Immature natural killer cell (primary cell): ENCODE measurements around the gene SPANXN2. TPM values are rescaled to one million over a fixed set of nuclear protein-coding genes. Genes with fewer than 3 reads are reported as not detected.
"Not testable (repeated sequence)": the region's sequence is repeated elsewhere in the genome, so short reads cannot be mapped to it uniquely, and the experiment has no call there.

Experiments
- DNase-seq, 3 donors: peaks; one replicate each; pipeline ENCODE4 v3.0.0; 2022; ENCODE audit warnings: mixed read lengths in 1 of 3
- H3K27ac Mint-ChIP-seq, 6 donors: one replicate each; pipeline ENCODE4 v1.8.0; 2020; ENCODE audit warnings: mixed read lengths in 6 of 6, mild to moderate bottlenecking in 5 of 6, inconsistent platforms in 4 of 6, moderate library complexity in 3 of 6
- H3K27me3 Mint-ChIP-seq, 3 donors: one replicate each; pipeline ENCODE4 v1.8.0; 2020 to 2021; ENCODE audit warnings: low read depth in 3 of 3, mild to moderate bottlenecking in 3 of 3, mixed read lengths in 3 of 3, moderate library complexity in 3 of 3, inconsistent platforms in 1 of 3
- H3K36me3 Mint-ChIP-seq, 3 donors: one replicate each; pipeline ENCODE4 v1.8.0; 2020; ENCODE audit warnings: mixed read lengths in 3 of 3, inconsistent platforms in 2 of 3, mild to moderate bottlenecking in 2 of 3
- H3K4me1 Mint-ChIP-seq, 2 donors: one replicate each; pipeline ENCODE4 v1.8.0; 2020; ENCODE audit warnings: inconsistent platforms in 2 of 2, mild to moderate bottlenecking in 2 of 2, mixed read lengths in 2 of 2, moderate library complexity in 1 of 2
- H3K4me3 Mint-ChIP-seq, 5 donors: one replicate each; pipeline ENCODE4 v1.8.0; 2020; ENCODE audit warnings: mild to moderate bottlenecking in 5 of 5, mixed read lengths in 5 of 5, inconsistent platforms in 3 of 5, moderate library complexity in 3 of 5
- H3K9me3 Mint-ChIP-seq, 6 donors: one replicate each; pipeline ENCODE4 v1.8.0; 2020; ENCODE audit warnings: mild to moderate bottlenecking in 6 of 6, mixed read lengths in 6 of 6, inconsistent platforms in 4 of 6, moderate library complexity in 3 of 6
- polyA plus RNA-seq, 3 donors: library from polyadenylated mRNA; unstranded; fragments of 300-500 nt; fragmentation: Illumina TruSeq; gene quantifications; one replicate each; pipeline ENCODE4 v1.2.3, GENCODE V29; 2021

Gene SPANXN2, protein sequence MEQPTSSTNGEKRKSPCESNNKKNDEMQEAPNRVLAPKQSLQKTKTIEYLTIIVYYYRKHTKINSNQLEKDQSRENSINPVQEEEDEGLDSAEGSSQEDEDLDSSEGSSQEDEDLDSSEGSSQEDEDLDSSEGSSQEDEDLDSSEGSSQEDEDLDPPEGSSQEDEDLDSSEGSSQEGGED
- not detected for polyA plus RNA-seq

DNA sequence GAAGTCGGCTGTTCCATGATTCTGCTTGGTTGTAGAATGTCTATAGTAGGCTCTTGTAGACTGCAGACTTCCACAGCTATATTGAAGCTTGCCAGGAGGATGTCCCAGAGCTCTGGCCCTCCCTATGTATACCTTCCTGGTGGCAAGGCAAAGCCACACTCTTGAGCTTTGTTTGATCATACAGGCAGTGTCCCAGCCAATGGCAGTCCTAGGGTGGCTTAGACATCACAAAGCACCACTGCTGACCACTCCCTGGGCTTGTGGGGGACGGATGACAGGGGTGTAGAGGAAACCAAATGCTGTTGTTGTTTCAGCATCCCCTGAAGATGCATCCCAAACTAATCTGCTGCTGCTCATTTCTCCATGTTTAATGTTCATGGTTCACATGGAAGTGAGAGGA is at the start of gene SPANXN2:
SPANXN2 (minus strand) TSS at position 101 of the 400 bp plus-strand sequence; CDS start at position 17, 84 bp downstream.
- not testable (repeated sequence) for DNase-seq, H3K4me3 Mint-ChIP-seq, H3K27ac Mint-ChIP-seq, H3K36me3 Mint-ChIP-seq, H3K27me3 Mint-ChIP-seq, H3K4me1 Mint-ChIP-seq
- peaks cover 4 to 17% (median 11%) of the 10 kb centered on the region in 6 donors for H3K9me3 Mint-ChIP-seq

DNA sequence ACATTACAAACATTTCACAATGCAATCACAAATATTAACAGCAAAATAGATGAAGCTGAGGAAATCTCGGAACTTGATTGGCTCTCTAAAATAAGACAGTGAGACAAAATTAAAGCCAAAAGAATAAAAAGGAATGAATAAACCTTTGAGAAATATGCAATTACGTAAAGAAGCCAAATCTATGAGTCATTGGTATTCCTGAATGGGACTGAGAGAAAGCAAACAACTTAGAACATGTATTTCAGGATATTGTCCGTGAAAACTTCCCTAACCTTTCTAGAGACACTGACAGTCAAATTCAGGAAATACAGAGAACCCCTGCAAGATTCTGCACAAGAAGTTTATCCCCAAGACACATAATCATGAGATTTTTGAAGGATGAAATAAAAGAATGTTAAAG is 48.4 kb upstream of the SPANXN2 start:
- H3K27me3 Mint-ChIP-seq: peaks cover 0 to 7% (median 0%) of the 10 kb centered on the region in 3 donors
- no peak for DNase-seq
- no peak overlapping the region for H3K27ac Mint-ChIP-seq
- H3K9me3 Mint-ChIP-seq: peaks cover 2 to 9% (median 5%) of the 10 kb centered on the region in 6 donors
- no peaks in the 10 kb centered on the region for H3K36me3 Mint-ChIP-seq
- no peaks in the 10 kb centered on the region for H3K4me1 Mint-ChIP-seq
- no peak overlapping the region for H3K4me3 Mint-ChIP-seq

DNA sequence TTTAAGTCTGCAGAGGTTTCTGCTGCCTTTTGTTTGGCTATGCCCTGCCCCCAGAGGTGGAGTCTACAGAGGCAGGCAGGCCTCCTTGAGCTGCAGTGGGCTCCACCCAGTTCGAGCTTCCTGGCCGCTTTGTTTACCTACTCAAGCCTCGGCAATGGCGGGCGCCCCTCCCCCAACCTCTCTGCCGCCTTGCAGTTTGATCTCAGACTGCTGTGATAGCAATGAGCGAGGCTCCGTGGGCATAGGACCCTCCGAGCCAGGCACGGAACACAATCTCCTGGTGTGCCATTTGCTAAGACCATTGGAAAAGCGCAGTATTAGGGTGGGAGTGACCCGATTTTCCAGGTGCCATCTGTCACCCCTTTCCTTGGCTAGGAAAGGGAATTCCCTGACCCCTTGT is 47.2 kb upstream of the SPANXN2 start:
- not testable (repeated sequence) for DNase-seq, H3K27ac Mint-ChIP-seq, H3K9me3 Mint-ChIP-seq, H3K36me3 Mint-ChIP-seq, H3K4me3 Mint-ChIP-seq, H3K27me3 Mint-ChIP-seq, H3K4me1 Mint-ChIP-seq

DNA sequence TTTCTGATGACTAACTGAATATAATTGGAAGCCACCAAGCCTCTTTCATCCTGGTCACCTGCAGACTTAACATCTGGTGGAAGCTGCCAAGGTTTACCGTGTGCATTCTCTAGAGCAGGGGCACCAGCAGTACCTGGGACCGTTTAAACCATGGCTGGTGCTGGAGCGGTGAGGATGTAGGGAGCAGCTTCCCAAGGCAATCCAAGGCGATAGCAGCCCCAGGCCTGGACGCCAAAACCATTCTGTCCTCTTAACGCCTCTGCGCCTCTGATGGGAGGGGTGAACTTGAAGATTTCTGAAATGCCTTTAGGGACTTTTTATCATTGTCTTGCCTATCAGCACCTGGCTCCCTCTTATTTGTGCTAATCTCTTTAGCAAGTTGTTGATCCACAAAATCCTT is 37.3 kb upstream of the SPANXN2 start:
- no peak overlapping the region for H3K27ac Mint-ChIP-seq
- no peaks in the 10 kb centered on the region for H3K36me3 Mint-ChIP-seq
- H3K9me3 Mint-ChIP-seq: peaks cover 0 to 7% (median 3%) of the 10 kb centered on the region in 6 donors
- DNase-seq: no peak
- no peak overlapping the region for H3K4me3 Mint-ChIP-seq
- peaks cover 0 to 3% (median 0%) of the 10 kb centered on the region in 3 donors for H3K27me3 Mint-ChIP-seq
- no peaks in the 10 kb centered on the region for H3K4me1 Mint-ChIP-seq

DNA sequence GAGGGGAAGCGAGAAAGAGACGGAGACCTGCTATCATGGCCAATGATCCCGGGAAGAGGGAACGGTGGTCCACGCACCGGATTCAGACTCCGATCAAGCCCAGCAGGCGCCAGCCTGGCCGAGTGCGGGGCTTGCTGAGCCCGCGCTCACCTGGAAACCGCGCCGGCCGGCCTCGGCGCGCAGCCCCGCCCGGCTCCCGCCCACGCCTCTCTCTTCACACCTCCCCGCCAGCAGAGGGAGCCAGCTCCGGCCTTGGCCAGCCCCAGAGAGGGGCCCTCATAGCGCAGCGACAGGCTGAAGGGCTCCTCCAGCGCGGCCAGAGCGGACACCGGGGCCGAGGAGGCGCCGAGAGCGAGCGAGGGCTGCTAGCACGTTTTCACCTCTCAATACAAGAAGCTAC is 36.8 kb upstream of the SPANXN2 start:
- H3K9me3 Mint-ChIP-seq: peaks cover 0 to 7% (median 3%) of the 10 kb centered on the region in 6 donors
- peaks cover 0 to 3% (median 0%) of the 10 kb centered on the region in 3 donors for H3K27me3 Mint-ChIP-seq
- H3K4me3 Mint-ChIP-seq: no peak overlapping the region
- no peak overlapping the region for H3K27ac Mint-ChIP-seq
- no peak for DNase-seq
- H3K36me3 Mint-ChIP-seq: no peaks in the 10 kb centered on the region
- H3K4me1 Mint-ChIP-seq: no peaks in the 10 kb centered on the region

DNA sequence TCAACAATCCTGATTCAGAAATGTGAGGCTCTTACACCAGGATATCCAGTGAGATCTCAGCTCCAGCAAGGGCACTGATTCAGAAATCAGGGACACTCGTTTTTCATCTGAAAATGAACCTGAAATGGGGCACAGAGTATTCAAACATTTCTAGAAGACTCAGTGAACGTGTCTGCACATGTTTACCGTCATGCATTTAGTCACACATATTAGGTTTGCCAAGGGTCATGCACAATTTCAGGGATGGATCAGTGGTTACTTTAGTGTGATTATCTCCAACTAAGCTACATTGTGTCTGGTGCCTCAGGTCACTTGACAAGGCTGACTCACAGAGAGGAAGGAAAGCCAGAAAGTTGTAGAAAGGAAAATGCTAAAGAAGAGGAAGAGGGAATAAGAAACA is 33.6 kb upstream of the SPANXN2 start:
- DNase-seq: no peak
- H3K4me3 Mint-ChIP-seq: no peak overlapping the region
- peaks cover 0 to 5% (median 4%) of the 10 kb centered on the region in 6 donors for H3K9me3 Mint-ChIP-seq
- no peak overlapping the region for H3K27ac Mint-ChIP-seq
- H3K27me3 Mint-ChIP-seq: peaks cover 0 to 3% (median 0%) of the 10 kb centered on the region in 3 donors
- H3K36me3 Mint-ChIP-seq: no peaks in the 10 kb centered on the region
- no peaks in the 10 kb centered on the region for H3K4me1 Mint-ChIP-seq

DNA sequence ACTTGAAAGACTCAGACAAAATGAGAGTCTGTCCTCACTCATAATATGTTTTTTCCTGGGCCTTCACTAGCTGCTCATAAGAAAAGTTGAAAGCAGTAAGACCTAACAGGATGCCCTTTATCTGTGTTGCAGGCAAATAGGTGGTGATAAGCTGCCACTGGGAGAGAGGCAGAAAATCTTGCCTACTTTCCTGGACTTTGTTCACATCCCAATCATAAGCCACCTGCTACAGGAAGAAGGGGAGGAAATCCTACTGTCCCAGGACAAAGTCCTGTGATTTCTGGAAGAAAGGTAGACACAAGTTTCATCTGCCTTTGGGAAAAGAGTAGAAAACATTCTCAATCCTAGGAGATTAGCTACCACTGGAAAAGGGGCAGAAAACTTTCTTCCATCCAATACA is 13.3 kb upstream of the SPANXN2 start:
- Mint-ChIP-seq H3K27me3 (peaks cover 0 to 4% (median 2%) of the 10 kb centered on the region in 3 donors), H3K4me1 (no peaks in the 10 kb centered on the region), H3K9me3 (peaks cover 0 to 5% (median 1%) of the 10 kb centered on the region in 6 donors), H3K4me3 (no peak overlapping the region), H3K27ac (no peak overlapping the region), H3K36me3 (no peaks in the 10 kb centered on the region)
- DNase-seq: no peak

DNA sequence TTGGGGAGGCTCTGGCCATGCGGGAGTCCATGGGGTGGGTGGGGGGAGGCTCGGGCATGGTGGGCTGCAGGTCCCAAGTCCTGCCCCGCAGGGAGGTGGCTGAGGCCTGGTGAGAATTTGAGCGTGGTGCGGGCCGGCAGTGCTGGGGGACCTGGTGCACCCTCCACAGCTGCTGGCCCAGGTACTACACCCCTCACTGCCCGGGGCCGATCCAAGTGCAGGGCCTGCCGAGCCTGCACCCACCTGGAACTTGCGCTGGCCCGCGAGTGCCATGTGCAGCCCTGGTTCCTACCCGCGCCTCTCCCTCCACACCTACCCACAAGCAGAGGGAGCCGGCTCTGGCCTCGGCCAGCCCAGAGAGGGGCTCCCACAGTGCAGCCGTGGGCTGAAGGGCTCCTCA is 5.7 kb upstream of the SPANXN2 start:
- no peaks in the 10 kb centered on the region for H3K36me3 Mint-ChIP-seq
- H3K9me3 Mint-ChIP-seq: peaks cover 2 to 13% (median 6%) of the 10 kb centered on the region in 6 donors
- H3K4me3 Mint-ChIP-seq: no peak overlapping the region
- DNase-seq: no peak
- no peaks in the 10 kb centered on the region for H3K4me1 Mint-ChIP-seq
- H3K27me3 Mint-ChIP-seq: peaks cover 0 to 9% (median 0%) of the 10 kb centered on the region in 3 donors
- no peak overlapping the region for H3K27ac Mint-ChIP-seq

DNA sequence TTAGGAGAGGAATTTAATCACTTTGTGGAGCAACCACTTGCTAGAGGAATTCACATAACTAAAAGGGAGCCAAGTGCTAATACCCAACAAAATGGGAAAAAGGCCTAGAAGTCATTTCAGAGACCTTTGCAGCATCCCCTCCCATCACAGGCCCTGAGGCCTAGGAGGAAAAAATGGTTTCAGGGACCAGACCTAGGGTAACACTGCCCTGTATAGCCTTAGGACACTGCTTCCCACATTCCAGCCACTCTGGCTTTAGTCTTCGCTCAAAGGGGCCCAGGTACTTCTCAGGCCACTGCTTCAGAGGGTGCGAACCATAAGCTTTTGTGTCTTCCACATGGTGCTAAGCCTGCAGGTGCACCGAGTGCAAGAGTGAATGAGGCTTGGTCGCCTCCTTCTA is 19.1 kb downstream of the SPANXN2 start:
- Mint-ChIP-seq H3K36me3 (no peaks in the 10 kb centered on the region), H3K4me1 (no peaks in the 10 kb centered on the region), H3K27ac (no peak overlapping the region), H3K4me3 (no peak overlapping the region), H3K27me3 (peaks cover 0 to 2% (median 0%) of the 10 kb centered on the region in 3 donors), H3K9me3 (peaks cover 0 to 3% (median 0%) of the 10 kb centered on the region in 6 donors)
- no peak for DNase-seq

DNA sequence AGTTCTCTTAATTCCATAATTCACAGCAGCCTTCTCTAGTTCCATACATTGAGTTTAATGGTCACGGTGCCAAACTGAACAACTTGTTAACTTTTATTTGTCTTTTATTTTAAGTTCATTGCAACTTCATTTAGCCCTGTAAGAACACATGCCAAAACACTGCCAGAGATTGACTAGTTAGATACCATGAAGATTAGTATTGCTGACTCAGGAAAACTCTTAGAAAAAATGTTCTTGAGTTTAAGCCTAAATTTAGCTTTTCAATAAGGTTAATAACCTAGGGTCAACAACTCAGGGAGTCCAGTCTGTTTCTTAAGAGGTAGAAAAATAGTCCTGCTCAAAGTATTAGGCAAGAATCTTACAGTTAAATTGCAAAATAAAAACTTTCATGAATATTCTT is 25.7 kb downstream of the SPANXN2 start:
- no peak overlapping the region for H3K4me3 Mint-ChIP-seq
- H3K4me1 Mint-ChIP-seq: no peaks in the 10 kb centered on the region
- no peak overlapping the region for H3K27ac Mint-ChIP-seq
- DNase-seq: no peak
- peaks cover 0 to 2% (median 2%) of the 10 kb centered on the region in 3 donors for H3K27me3 Mint-ChIP-seq
- H3K36me3 Mint-ChIP-seq: no peaks in the 10 kb centered on the region
- H3K9me3 Mint-ChIP-seq: peaks cover 0 to 4% (median under 1%) of the 10 kb centered on the region in 6 donors

DNA sequence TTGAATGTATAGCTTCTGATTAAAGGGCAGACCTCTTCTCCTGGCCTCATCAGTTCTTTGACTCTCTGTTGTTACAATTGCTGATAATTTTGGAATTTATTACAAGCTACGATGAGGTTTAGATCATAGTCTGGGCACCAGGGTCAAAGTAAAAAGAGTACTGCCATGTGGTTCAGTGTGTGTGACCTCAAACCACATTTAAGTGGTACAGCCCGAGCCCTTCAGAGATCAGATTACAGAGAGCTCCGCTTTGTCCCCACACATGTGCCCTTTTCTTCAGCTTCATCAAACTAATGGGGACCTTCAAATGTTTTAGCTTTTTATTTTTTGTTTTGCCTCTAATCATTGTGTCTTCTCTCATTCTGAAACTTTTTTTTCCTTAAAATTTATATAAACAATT is 37.1 kb downstream of the SPANXN2 start:
- no peak overlapping the region for H3K27ac Mint-ChIP-seq
- H3K9me3 Mint-ChIP-seq: peaks cover 0 to 3% (median 0%) of the 10 kb centered on the region in 6 donors
- H3K4me1 Mint-ChIP-seq: no peaks in the 10 kb centered on the region
- no peak for DNase-seq
- no peaks in the 10 kb centered on the region for H3K36me3 Mint-ChIP-seq
- no peak overlapping the region for H3K4me3 Mint-ChIP-seq
- peaks cover 0 to 6% (median 2%) of the 10 kb centered on the region in 3 donors for H3K27me3 Mint-ChIP-seq

DNA sequence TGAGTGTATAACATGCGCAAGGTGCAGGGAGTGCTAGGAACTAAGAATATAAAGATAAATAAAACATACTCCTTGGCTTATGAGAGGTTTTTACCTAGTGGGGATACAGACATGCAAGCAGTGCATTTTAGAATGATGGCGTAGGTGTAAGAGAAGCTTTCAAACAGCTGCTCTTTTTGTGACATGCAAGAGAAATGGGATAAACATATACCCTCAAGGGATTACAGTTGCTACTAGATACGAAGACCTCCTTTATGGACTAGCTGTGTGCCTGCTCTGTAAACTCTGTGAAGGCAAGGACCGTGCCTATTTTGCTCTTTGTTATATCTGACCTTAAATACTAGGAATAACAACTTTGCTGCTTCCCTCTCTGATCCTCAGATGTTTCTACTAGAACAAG is 45.6 kb downstream of the SPANXN2 start:
- Mint-ChIP-seq H3K27ac (no peak overlapping the region), H3K36me3 (no peaks in the 10 kb centered on the region), H3K27me3 (peaks cover 0 to 2% (median 0%) of the 10 kb centered on the region in 3 donors), H3K9me3 (peaks cover 0 to 2% (median 0%) of the 10 kb centered on the region in 6 donors), H3K4me3 (no peak overlapping the region), H3K4me1 (no peaks in the 10 kb centered on the region)
- DNase-seq: no peak

DNA sequence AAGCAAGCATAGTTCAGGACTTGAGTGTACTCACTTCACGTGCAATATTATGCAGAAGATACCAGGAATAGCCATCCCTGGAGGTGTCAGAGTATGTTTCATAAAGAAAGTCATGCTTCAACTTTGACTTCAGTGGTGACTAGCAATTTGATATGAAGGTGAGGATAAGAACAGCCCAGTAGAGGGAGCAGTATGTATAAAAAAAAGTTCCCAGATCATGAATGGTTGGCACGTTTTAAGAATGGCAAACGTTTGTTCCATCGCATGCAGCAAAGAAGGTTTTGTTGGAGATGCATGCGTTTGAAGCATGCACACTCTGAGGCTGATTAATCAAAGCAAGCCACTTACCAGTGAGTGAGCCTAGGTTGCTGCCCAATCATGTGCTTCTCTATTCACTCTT is 51.2 kb downstream of the SPANXN2 start:
- H3K4me1 Mint-ChIP-seq: no peaks in the 10 kb centered on the region
- no peak overlapping the region for H3K27ac Mint-ChIP-seq
- H3K9me3 Mint-ChIP-seq: peaks cover 0 to 3% (median 0%) of the 10 kb centered on the region in 6 donors
- H3K27me3 Mint-ChIP-seq: peaks cover 0 to 6% (median 0%) of the 10 kb centered on the region in 3 donors
- DNase-seq: no peak
- no peak overlapping the region for H3K4me3 Mint-ChIP-seq
- H3K36me3 Mint-ChIP-seq: no peaks in the 10 kb centered on the region

DNA sequence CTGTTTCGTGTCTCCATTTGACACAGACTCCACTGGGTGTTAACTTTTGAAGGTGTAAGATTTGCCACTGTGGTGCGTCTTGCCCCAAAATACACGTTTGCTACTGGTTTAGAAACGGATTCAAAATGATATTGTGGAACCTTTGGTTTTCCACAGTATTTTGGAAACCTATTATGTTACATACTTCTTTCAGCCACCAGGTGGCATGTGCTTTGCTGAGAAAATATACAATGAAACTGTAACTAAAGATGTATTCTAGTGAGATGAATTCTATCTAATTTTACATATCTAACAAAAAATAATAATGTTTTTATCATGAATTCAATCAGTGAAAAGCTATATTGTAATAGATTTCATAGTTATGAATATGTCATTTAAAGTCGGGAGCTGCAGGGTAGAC is 56.2 kb downstream of the SPANXN2 start:
- peaks cover 0 to 2% (median 0%) of the 10 kb centered on the region in 6 donors for H3K9me3 Mint-ChIP-seq
- H3K27ac Mint-ChIP-seq: no peak overlapping the region
- no peaks in the 10 kb centered on the region for H3K36me3 Mint-ChIP-seq
- no peaks in the 10 kb centered on the region for H3K4me1 Mint-ChIP-seq
- H3K4me3 Mint-ChIP-seq: no peak overlapping the region
- peaks cover 0 to 11% (median 6%) of the 10 kb centered on the region in 3 donors for H3K27me3 Mint-ChIP-seq
- DNase-seq: no peak

DNA sequence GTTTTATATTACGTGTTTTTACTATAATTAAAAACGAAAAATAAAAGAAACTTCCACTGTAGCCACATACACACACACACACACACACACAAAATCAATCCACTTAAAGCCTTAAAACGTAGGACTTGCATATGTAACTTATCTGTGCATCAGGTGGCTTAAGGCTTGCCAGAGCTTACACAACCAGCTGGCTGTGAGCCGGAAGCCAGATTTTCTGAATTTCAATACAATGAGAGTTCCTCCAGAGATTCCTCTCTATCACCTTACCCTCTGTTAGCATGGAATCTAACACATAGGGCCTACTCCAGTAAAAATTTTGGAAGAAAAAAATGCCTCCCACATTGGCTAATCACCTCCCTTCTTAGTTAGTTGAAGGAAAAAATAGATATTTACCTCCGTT is 56.8 kb downstream of the SPANXN2 start:
- H3K4me1 Mint-ChIP-seq: no peaks in the 10 kb centered on the region
- no peak for DNase-seq
- no peaks in the 10 kb centered on the region for H3K36me3 Mint-ChIP-seq
- H3K9me3 Mint-ChIP-seq: no peaks in the 10 kb centered on the region
- H3K27me3 Mint-ChIP-seq: peaks cover 0 to 7% (median 6%) of the 10 kb centered on the region in 3 donors
- H3K4me3 Mint-ChIP-seq: no peak overlapping the region
- H3K27ac Mint-ChIP-seq: no peak overlapping the region
